Common myeloid progenitor, CD34-positive (primary cell): ENCODE results near the gene RAE1.
A peak's percentile ranks its signal among the peaks of the same experiment; 100 is the strongest.

Experiments
- CTCF ChIA-PET: fragments of 350-600 bp; sonication (Branson Sonifier 250); formaldehyde crosslinking; loops from one replicate; lab custom pipeline; 2021; ENCODE audit warnings: antibody characterized with exemption; lab: Charles Lee
- POLR2A ChIA-PET: fragments of 350-600 bp; sonication (Branson Sonifier 250); formaldehyde crosslinking; loops from one replicate; lab custom pipeline; 2021; ENCODE audit warnings: antibody characterized with exemption; lab: Charles Lee
- DNase-seq, 3 donors: peaks; one replicate each; pipeline versions ENCODE4 v3.0.0 to v3.0.0-alpha.2; 2013
- H3K27ac ChIP-seq, 2 experiments: 1 replicate in 1 of 2; 2 replicates in 1 of 2; pipeline ENCODE4 v1.7.0; 2013; ENCODE audit warnings: inconsistent platforms in 2 of 2, low read length in 2 of 2, mild to moderate bottlenecking in 2 of 2, low read depth in 1 of 2, moderate library complexity in 1 of 2; ENCODE audit not compliant: severe bottlenecking in 2 of 2, insufficient read depth in 1 of 2, poor library complexity in 1 of 2
- H3K27me3 ChIP-seq, 5 experiments: replicated peaks in 2 of 5; 1 replicate in 3 of 5; 2 replicates in 2 of 5; pipeline versions ENCODE4 v1.6.1 to v1.7.0; 2013; ENCODE audit warnings: low read length in 4 of 5, mild to moderate bottlenecking in 2 of 5, moderate library complexity in 2 of 5, inconsistent platforms in 1 of 5; ENCODE audit not compliant: insufficient read depth in 5 of 5, control insufficient read depth in 4 of 5
- H3K36me3 ChIP-seq, 4 experiments: 1 replicate in 2 of 4; 2 replicates in 2 of 4; pipeline versions ENCODE4 v1.6.1 to v1.7.0; 2013; ENCODE audit warnings: low read length in 3 of 4, control low read depth in 1 of 4, mild to moderate bottlenecking in 1 of 4; ENCODE audit not compliant: control insufficient read depth in 4 of 4, insufficient read depth in 4 of 4
- H3K4me1 ChIP-seq, 4 experiments: 1 replicate in 3 of 4; 2 replicates in 1 of 4; pipeline versions ENCODE4 v1.6.1 to v1.7.1; 2013; ENCODE audit warnings: low read length in 3 of 4, mild to moderate bottlenecking in 3 of 4, control low read depth in 1 of 4, inconsistent platforms in 1 of 4, moderate library complexity in 1 of 4; ENCODE audit not compliant: control insufficient read depth in 4 of 4, insufficient read depth in 4 of 4; ENCODE audit errors: control extremely low read depth in 1 of 4
- H3K4me3 ChIP-seq, 7 experiments: 1 replicate in 4 of 7; 2 replicates in 3 of 7; pipeline versions ENCODE4 v1.5.1 to v1.7.0; 2013; ENCODE audit warnings: mild to moderate bottlenecking in 7 of 7, low read length in 6 of 7, moderate library complexity in 6 of 7, inconsistent platforms in 2 of 7, low read depth in 2 of 7, control low read depth in 1 of 7; ENCODE audit not compliant: insufficient read depth in 4 of 7, control insufficient read depth in 1 of 7; ENCODE audit errors: extremely low read depth in 1 of 7
- H3K9me3 ChIP-seq, 5 experiments: 1 replicate in 4 of 5; 2 replicates in 1 of 5; pipeline versions ENCODE4 v1.6.1 to v1.7.1; 2013; ENCODE audit warnings: low read length in 4 of 5, mild to moderate bottlenecking in 2 of 5, inconsistent platforms in 1 of 5, low read depth in 1 of 5, moderate library complexity in 1 of 5; ENCODE audit not compliant: control insufficient read depth in 4 of 5, insufficient read depth in 2 of 5; ENCODE audit errors: control extremely low read depth in 1 of 5
- WGBS: methylation state at CpG from one replicate; pipeline ENCODE4 v1.1.5; 2013; ENCODE audit not compliant: insufficient coverage; 5-methylcytosine and 5-hydroxymethylcytosine counted together

The RAE1 gene

DNA sequence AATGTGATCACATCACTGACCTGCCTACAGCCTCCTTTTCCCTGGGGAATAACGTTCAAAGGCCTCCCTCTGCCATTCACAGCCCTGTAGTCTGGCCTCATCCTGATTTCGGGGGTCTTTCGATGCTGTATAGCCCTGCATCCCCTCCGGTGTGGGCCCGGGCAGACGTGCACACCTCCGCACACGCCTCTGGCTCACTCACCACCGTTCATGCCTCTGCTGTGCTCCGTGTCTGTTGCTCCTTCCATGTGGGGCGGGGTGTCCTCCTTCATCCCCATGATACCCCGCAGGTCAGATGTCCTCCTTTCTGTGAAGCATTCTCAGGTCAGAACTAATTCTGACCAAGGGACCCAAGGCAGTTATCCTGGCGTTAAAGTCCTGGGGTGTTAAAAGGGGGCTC is 26.3 kb downstream of the RAE1 start:
- ChIA-PET POLR2A (no interaction called here), CTCF (interaction anchor here (0.7 to 6.3 kb wide), 5 partner anchors 12 to 121 kb away, joined by 3 to 40 read pairs (median 3); no protein-coding TSS in a partner anchor)
- H3K4me1 ChIP-seq, result peaks cover 0 to 11% (median 0%) of the 10 kb centered on the region in 4 experiments
- WGBS, result 93% methylated on average over 13 of the region's 13 CpGs
- H3K27me3 ChIP-seq, result no peaks in the 10 kb centered on the region
- no peak overlapping the region for H3K4me3 ChIP-seq
- DNase-seq, result no peak
- no peaks in the 10 kb centered on the region for H3K9me3 ChIP-seq
- peaks cover 22 to 77% (median 60%) of the 10 kb centered on the region in 4 experiments for H3K36me3 ChIP-seq
- H3K27ac ChIP-seq, result no peak overlapping the region

DNA sequence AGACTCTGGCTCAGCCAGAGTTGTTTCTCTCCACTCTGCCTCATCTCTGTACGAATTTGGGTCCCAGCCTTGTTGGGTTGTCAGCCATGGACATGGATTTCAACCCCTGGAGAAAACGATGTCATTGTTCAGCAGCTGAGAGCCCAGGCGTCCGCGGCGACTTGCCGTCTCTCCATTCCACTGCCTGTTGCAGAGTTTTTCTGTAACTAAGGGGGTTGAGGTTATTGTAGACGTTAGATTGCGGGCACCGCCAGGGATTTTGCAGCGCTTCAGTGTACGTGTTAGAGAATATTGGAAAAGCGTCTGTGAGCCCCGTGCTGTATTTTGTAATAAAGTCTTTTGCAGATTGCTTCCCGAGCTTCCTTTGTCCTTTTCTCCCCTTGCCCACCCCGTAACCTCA is 27.1 kb downstream of the RAE1 start:
- CTCF ChIA-PET, result interaction anchor here (2.7 to 6.3 kb wide), 2 partner anchors 115 to 121 kb away, joined by 11 to 40 read pairs; no protein-coding TSS in a partner anchor
- Histone ChIP-seq H3K4me3 (no peak overlapping the region), H3K27me3 (no peaks in the 10 kb centered on the region), H3K36me3 (peaks cover 20 to 69% (median 56%) of the 10 kb centered on the region in 4 experiments), H3K9me3 (no peaks in the 10 kb centered on the region), H3K4me1 (peaks cover 0 to 11% (median 0%) of the 10 kb centered on the region in 4 experiments), H3K27ac (no peak overlapping the region)
- WGBS, result 100% methylated on average over 8 of the region's 16 CpGs
- POLR2A ChIA-PET, result interaction anchor here (1.1 kb wide), 1 partner anchor 24 kb away, joined by 4 read pairs; no protein-coding TSS in a partner anchor
- DNase-seq, result no peak

GRCh38 chr20:57378646-57379262 is 27.7 kb downstream of the RAE1 start:
- CTCF ChIA-PET, result interaction anchor here (1.0 to 6.3 kb wide), 7 partner anchors 9 to 120 kb away, joined by 3 to 40 read pairs (median 4); no protein-coding TSS in a partner anchor
- DNase-seq, result no peak

GRCh38 chr20:57379263-57379647 is 28.2 kb downstream of the RAE1 start:
- POLR2A ChIA-PET, result interaction anchor here (1.1 to 1.2 kb wide), 2 partner anchors 17 to 23 kb away, joined by 4 read pairs; no protein-coding TSS in a partner anchor
- Histone ChIP-seq H3K4me1 (peaks cover 0 to 10% (median 0%) of the 10 kb centered on the region in 4 experiments), H3K4me3 (no peak overlapping the region), H3K27me3 (no peaks in the 10 kb centered on the region), H3K36me3 (peaks cover 17 to 60% (median 47%) of the 10 kb centered on the region in 4 experiments), H3K27ac (no peak overlapping the region), H3K9me3 (no peaks in the 10 kb centered on the region)
- DNase-seq, result no peak
- WGBS, result 100% methylated on average over 1 of the region's 5 CpGs
- CTCF ChIA-PET, result interaction anchor here (1.0 to 6.3 kb wide), 9 partner anchors 9 to 119 kb away, joined by 3 to 40 read pairs (median 4); no protein-coding TSS in a partner anchor

More at GRCh38 chr20:57378646-57379262, 27.7 kb downstream of the RAE1 start:
- H3K4me3 ChIP-seq, result no peak overlapping the region
- peaks cover 17 to 63% (median 50%) of the 10 kb centered on the region in 4 experiments for H3K36me3 ChIP-seq
- H3K4me1 ChIP-seq, result peaks cover 0 to 11% (median 0%) of the 10 kb centered on the region in 4 experiments
- H3K9me3 ChIP-seq, result no peaks in the 10 kb centered on the region
- H3K27me3 ChIP-seq, result no peaks in the 10 kb centered on the region
- no peak overlapping the region for H3K27ac ChIP-seq
- WGBS, result 87% methylated on average over 2 of the region's 4 CpGs
- POLR2A ChIA-PET, result interaction anchor here (1.1 to 1.2 kb wide), 2 partner anchors 17 to 23 kb away, joined by 4 read pairs; no protein-coding TSS in a partner anchor

- Histone ChIP-seq H3K27me3 (no peaks in the 10 kb centered on the region), H3K27ac (no peak overlapping the region), H3K4me1 (peaks cover 0 to under 1% (median 0%) of the 10 kb centered on the region in 4 experiments), H3K36me3 (peaks cover 13 to 50% (median 39%) of the 10 kb centered on the region in 4 experiments), H3K9me3 (no peaks in the 10 kb centered on the region), H3K4me3 (no peak overlapping the region)
- ChIA-PET POLR2A (interaction anchor here (1.2 kb wide), 1 partner anchor 18 kb away, joined by 4 read pairs; no protein-coding TSS in a partner anchor), CTCF (interaction anchor here (0.6 to 6.3 kb wide), 13 partner anchors 10 to 1485 kb away, joined by 3 to 40 read pairs (median 5); no protein-coding TSS in a partner anchor)
- 94% methylated on average over 9 of the region's 10 CpGs for WGBS
- no peak for DNase-seq
Observed at GRCh38 chr20:57380081-57380750, 29.2 kb downstream of the RAE1 start.

DNA sequence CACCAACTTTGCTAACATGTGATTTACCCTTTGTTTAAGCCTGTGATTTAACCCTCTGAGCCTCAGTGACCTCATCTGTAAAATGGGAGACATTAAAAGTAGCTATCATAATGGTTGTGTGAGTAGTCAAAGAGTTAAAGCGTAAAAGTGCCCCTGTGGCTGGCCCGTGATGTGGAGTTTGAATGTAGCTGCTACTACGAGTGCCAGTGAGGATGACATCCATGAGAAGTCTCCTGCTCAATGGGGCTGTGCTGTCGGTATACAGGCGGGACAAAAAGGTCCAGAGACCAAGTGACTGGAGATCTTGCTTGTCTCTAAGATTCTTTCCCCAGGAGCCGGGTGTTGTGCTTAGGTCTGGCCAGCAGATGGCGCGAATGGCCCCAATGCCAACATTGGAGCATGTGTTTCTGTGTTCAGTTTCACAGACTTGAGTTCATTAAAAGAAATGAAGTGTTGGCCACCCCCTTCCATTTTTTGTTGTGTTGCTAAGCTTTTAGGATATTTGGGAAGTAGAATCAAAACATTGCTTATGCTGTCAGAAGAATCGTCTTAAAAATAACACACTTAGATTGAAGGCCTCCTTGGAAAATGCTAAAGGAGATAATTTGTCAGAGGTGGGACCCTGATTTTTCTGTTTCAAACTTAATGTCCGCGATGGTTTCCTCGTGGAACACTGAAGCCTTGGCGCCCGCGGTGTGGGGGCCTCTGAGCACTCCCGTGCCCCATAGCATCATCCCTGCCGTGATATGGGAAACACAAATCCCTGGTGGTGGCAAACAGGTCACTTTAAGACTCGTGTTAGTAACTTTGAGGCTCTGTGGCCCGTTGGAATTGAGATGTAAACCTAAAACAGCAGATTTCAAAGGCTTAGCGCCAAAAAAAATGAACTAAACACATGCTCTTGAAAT is 30.8 kb downstream of the RAE1 start:
- Histone ChIP-seq H3K9me3 (no peaks in the 10 kb centered on the region), H3K27me3 (no peaks in the 10 kb centered on the region), H3K4me1 (no peaks in the 10 kb centered on the region), H3K27ac (no peak overlapping the region), H3K4me3 (no peak overlapping the region), H3K36me3 (peaks cover 11 to 34% (median 25%) of the 10 kb centered on the region in 4 experiments)
- WGBS, result 63% methylated on average over 19 of the region's 20 CpGs
- POLR2A ChIA-PET, result no interaction called here
- CTCF ChIA-PET, result interaction anchor here (0.6 to 6.3 kb wide), 20 partner anchors 9 to 214 kb away, joined by 3 to 40 read pairs (median 5); partner anchors contain the start of gene RBM38
- peak; percentile 75 to 87 (median 82) for DNase-seq
